Loucy (cell line): ENCODE results near the gene COL9A2.

Source experiments
- H2AFZ ChIP-seq: fragments of 200-600 bp; sonication (generic); 2 replicates; pipeline ENCODE4 v1.6.0; 2016; ENCODE audit warnings: antibody characterized with exemption, mild to moderate bottlenecking, low read length, moderate library complexity
- H3F3A ChIP-seq: fragments of 200-600 bp; 2 replicates; pipeline ENCODE4 v1.6.0; 2016; ENCODE audit warnings: antibody characterized with exemption, low read depth, mild to moderate bottlenecking
- H3K27me3 ChIP-seq: fragments of 200-600 bp; sonication (generic); 2 replicates; pipeline ENCODE4 v1.6.1; 2014; ENCODE audit warnings: low read length, mild to moderate bottlenecking; ENCODE audit not compliant: insufficient read depth, poor library complexity, severe bottlenecking
- H3K36me3 ChIP-seq: fragments of 200-600 bp; sonication (generic); 2 replicates; pipeline ENCODE4 v1.6.1; 2016; ENCODE audit warnings: low read length; ENCODE audit not compliant: insufficient read depth
- H3K4me1 ChIP-seq: fragments of 200-600 bp; sonication (generic); 2 replicates; pipeline ENCODE4 v1.5.1; 2014; ENCODE audit warnings: low read length, mild to moderate bottlenecking; ENCODE audit not compliant: insufficient read depth, poor library complexity, severe bottlenecking
- H3K4me2 ChIP-seq: fragments of 200-600 bp; sonication (generic); 2 replicates; pipeline ENCODE4 v1.6.0; 2014; ENCODE audit warnings: antibody characterized with exemption, low read length, low read depth, mild to moderate bottlenecking; ENCODE audit not compliant: poor library complexity, severe bottlenecking
- H3K4me3 ChIP-seq: fragments of 200-600 bp; sonication (generic); 2 replicates; pipeline ENCODE4 v1.5.1; 2014; ENCODE audit warnings: low read length, mild to moderate bottlenecking, mixed read lengths; ENCODE audit not compliant: poor library complexity, severe bottlenecking
- H3K79me2 ChIP-seq: fragments of 200-600 bp; sonication (generic); 2 replicates; pipeline ENCODE4 v1.6.1; 2014; ENCODE audit warnings: low read length; ENCODE audit not compliant: insufficient read depth
- H3K9ac ChIP-seq: fragments of 200-600 bp; sonication (generic); 2 replicates; pipeline ENCODE4 v1.6.0; 2014; ENCODE audit warnings: mild to moderate bottlenecking, low read depth, low read length, moderate library complexity; ENCODE audit not compliant: poor library complexity, severe bottlenecking
- H3K9me2 ChIP-seq: fragments of 200-600 bp; sonication (generic); replicated peaks from 2 replicates; pipeline ENCODE4 v1.6.1; 2016; ENCODE audit warnings: low read depth, low read length, mixed read lengths
- H3K9me3 ChIP-seq: fragments of 200-600 bp; sonication (generic); 2 replicates; pipeline ENCODE4 v1.6.1; 2014; ENCODE audit warnings: mild to moderate bottlenecking, antibody characterized with exemption, low read length, low read depth; ENCODE audit not compliant: insufficient read depth
- H4K20me1 ChIP-seq: fragments of 200-600 bp; sonication (generic); 2 replicates; pipeline ENCODE4 v1.6.0; 2014; ENCODE audit warnings: antibody characterized with exemption, low read length, mild to moderate bottlenecking; ENCODE audit not compliant: insufficient read depth, poor library complexity, severe bottlenecking
- CTCF ChIP-seq: fragments of 200-600 bp; sonication (generic); conservative IDR thresholded peaks from 2 replicates; pipeline ENCODE4 v1.5.1; 2014; ENCODE audit warnings: mild to moderate bottlenecking, antibody characterized with exemption, low read length
- EZH2phosphoT487 ChIP-seq: fragments of 200-600 bp; IDR thresholded peaks from 2 replicates; pipeline ENCODE4 v1.6.1; 2018; ENCODE audit warnings: antibody characterized with exemption, mild to moderate bottlenecking, moderate library complexity, borderline replicate concordance

Gene COL9A2

DNA sequence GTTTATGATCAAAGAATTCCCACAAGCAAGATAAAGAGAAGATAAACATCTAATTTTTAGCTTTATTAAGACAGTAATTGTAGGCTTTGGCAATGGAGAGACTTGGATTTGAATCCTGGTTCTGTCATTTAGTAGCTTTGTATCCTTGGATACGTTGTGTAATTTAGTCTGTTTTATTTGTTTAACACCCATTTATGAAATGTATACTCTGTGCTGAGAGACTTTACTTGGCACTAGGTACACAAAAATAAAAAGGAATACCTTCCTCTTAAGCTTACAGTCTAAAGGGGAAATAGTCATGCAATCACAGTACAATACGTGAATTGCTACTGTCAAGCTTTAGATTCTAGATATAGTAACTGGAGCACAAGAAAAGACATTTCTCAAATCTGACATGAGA lies 35.2 kb downstream of the COL9A2 start:
- Histone ChIP-seq H3K9me3 (no peaks in the 10 kb centered on the region), H3K4me3 (no peak overlapping the region), H3K27me3 (no peaks in the 10 kb centered on the region), H3K4me2 (no peak overlapping the region), H3K9me2 (no peaks in the 10 kb centered on the region), H3K9ac (no peak overlapping the region), H4K20me1 (peaks cover 3% of the 10 kb centered on the region), H3K4me1 (no peaks in the 10 kb centered on the region), H3K36me3 (peaks cover 18% of the 10 kb centered on the region; the same call in 1 of the 2 replicates), H3F3A (no peaks in the 10 kb centered on the region), H3K79me2 (no peaks in the 10 kb centered on the region), H2AFZ (no peak overlapping the region)
- TF ChIP-seq CTCF (no peak), EZH2phosphoT487 (no peak)

DNA sequence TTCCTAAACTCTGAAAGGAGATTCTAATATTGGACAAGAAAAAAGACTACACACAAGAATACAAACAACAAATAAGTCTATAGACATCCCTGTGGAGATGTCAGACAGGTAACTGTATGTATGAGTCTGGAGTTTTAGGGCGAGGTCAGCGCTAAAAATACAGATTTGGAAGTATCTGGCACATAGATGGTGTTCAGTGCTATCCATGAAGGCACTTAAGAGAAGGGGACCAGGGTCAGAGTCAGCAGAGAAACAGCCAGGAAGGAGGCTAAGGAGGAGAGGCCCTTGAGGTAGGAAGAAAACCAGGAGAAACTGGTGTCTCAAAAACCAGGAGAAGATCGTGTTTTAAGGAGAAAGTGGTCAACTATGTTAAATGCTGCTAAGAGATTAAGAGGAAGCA lies 41.0 kb downstream of the COL9A2 start:
- Histone ChIP-seq H3K27me3 (no peaks in the 10 kb centered on the region), H3F3A (no peaks in the 10 kb centered on the region), H3K4me1 (no peaks in the 10 kb centered on the region), H3K36me3 (peaks cover 35% of the 10 kb centered on the region; the same call in 1 of the 2 replicates), H2AFZ (no peak overlapping the region), H3K79me2 (no peaks in the 10 kb centered on the region), H3K9me2 (no peaks in the 10 kb centered on the region), H3K4me3 (no peak overlapping the region), H3K9me3 (no peaks in the 10 kb centered on the region), H3K4me2 (no peak overlapping the region), H3K9ac (no peak overlapping the region), H4K20me1 (peaks cover 3% of the 10 kb centered on the region)
- TF ChIP-seq EZH2phosphoT487 (no peak), CTCF (no peak)

DNA sequence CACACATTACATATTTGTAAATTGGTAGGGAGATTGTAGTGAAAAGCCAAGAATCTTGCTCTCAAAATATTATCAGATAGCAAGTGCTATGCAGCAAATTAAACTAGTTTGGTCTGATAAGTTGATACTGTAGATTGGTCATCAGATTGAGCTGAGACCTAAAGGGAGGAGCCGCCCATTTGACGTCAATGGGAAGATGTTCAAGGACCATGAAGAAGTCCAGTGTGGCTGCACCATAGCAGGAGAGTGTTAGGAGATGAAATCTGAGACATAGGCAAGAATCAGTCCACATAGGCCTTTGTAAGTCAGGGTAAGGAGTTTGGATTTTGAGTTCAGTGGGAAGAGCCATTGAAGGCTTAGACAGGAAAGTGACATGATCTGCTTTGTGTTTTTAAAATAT lies 42.8 kb downstream of the COL9A2 start:
- peaks cover 3% of the 10 kb centered on the region for H4K20me1 ChIP-seq
- no peaks in the 10 kb centered on the region for H3K9me3 ChIP-seq
- no peaks in the 10 kb centered on the region for H3K79me2 ChIP-seq
- H3K27me3 ChIP-seq: no peaks in the 10 kb centered on the region
- no peaks in the 10 kb centered on the region for H3K9me2 ChIP-seq
- H3K4me1 ChIP-seq: no peaks in the 10 kb centered on the region
- H3K4me3 ChIP-seq: no peak overlapping the region
- TF ChIP-seq CTCF (no peak), EZH2phosphoT487 (no peak)
- H3K36me3 ChIP-seq: peaks cover 49% of the 10 kb centered on the region
- H2AFZ ChIP-seq: no peak overlapping the region
- H3K4me2 ChIP-seq: no peak overlapping the region
- no peak overlapping the region for H3K9ac ChIP-seq
- no peaks in the 10 kb centered on the region for H3F3A ChIP-seq
